GM19239 (cell line): ENCODE results near the gene ACAA2.
"Not testable (repeated sequence)": the region's sequence is repeated elsewhere in the genome, so short reads cannot be mapped to it uniquely, and the experiment has no call there.

Source experiments
- DNase-seq: peaks from one replicate; pipeline ENCODE4 v3.0.0; 2011; ENCODE audit warnings: low spot score; ENCODE audit not compliant: insufficient read length
- FAIRE-seq: peaks from 2 replicates; lab custom pipeline; 2011; peaks lifted over from hg19 to GRCh38; lab: Jason Lieb, UNC

The ACAA2 gene

GRCh38 chr18:49815927-49816326 is 2.6 kb upstream of the ACAA2 start:
- DNase-seq = no peak
- FAIRE-seq = no peak

- DNase-seq (no peak), FAIRE-seq (no peak)
These were observed 790 bp upstream of the ACAA2 start for GRCh38 chr18:49814147-49814499.

GRCh38 chr18:49813069-49813318 is 339 bp downstream of the ACAA2 start:
- FAIRE-seq (no peak), DNase-seq (peak; percentile 9)

GRCh38 chr18:49812286-49813068 is 856 bp downstream of the ACAA2 start:
- DNase-seq (no peak), FAIRE-seq (peak; percentile 88)

- FAIRE-seq (peak; percentile 56), DNase-seq (no peak)
These were observed 2.0 kb downstream of the ACAA2 start for GRCh38 chr18:49811151-49811938.

GRCh38 chr18:49808553-49809191 is 4.7 kb downstream of the ACAA2 start:
- FAIRE-seq, DNase-seq: not testable (repeated sequence)

GRCh38 chr18:49804096-49804495 is 9.2 kb downstream of the ACAA2 start:
- no peak for FAIRE-seq
- DNase-seq = no peak

- FAIRE-seq (no peak), DNase-seq (no peak)
These were observed 10.7 kb downstream of the ACAA2 start for GRCh38 chr18:49802623-49803022.

- not testable (repeated sequence) for DNase-seq, FAIRE-seq
These were observed 12.8 kb downstream of the ACAA2 start for GRCh38 chr18:49800491-49800890.

- FAIRE-seq, DNase-seq: not testable (repeated sequence)
These were observed 13.5 kb downstream of the ACAA2 start for GRCh38 chr18:49799806-49800205.

- FAIRE-seq = no peak
- no peak for DNase-seq
These were observed 15.3 kb downstream of the ACAA2 start for GRCh38 chr18:49798001-49798400.

- FAIRE-seq = no peak
- DNase-seq = no peak
These were observed 17.5 kb downstream of the ACAA2 start for GRCh38 chr18:49795612-49796552.

GRCh38 chr18:49794743-49795142 is 18.6 kb downstream of the ACAA2 start:
- DNase-seq (no peak), FAIRE-seq (no peak)

- FAIRE-seq, DNase-seq: not testable (repeated sequence)
These were observed 23.7 kb downstream of the ACAA2 start for GRCh38 chr18:49789560-49790134.

- peak; percentile 92 for FAIRE-seq
- DNase-seq = no peak
These were observed 24.9 kb downstream of the ACAA2 start for GRCh38 chr18:49788327-49788898.

GRCh38 chr18:49786019-49786720 is 27.2 kb downstream of the ACAA2 start:
- DNase-seq = no peak
- no peak for FAIRE-seq

- FAIRE-seq (no peak), DNase-seq (no peak)
These were observed 28.7 kb downstream of the ACAA2 start for GRCh38 chr18:49784427-49785185.

GRCh38 chr18:49783631-49784030 is 29.7 kb downstream of the ACAA2 start:
- DNase-seq, FAIRE-seq: not testable (repeated sequence)
